Sigmoid colon (tissue), 4 donors: ENCODE data around the gene TUBB.

Experiments used
- POLR2AphosphoS5 ChIP-seq, 4 donors: sonication (generic); formaldehyde crosslinking; IDR thresholded peaks; one replicate each; pipeline ENCODE4 v1.6.1; 2017; ENCODE audit warnings: antibody characterized with exemption in 4 of 4
- TF ChIP-seq, protein P1 (sequence below), 4 experiments: fragments of 450-650 bp in 3 of 4; fragments of 200-600 bp in 1 of 4; IDR thresholded peaks; one replicate each; pipeline ENCODE4 v1.5.1; 2016 to 2019; ENCODE audit warnings: antibody characterized with exemption in 4 of 4, mild to moderate bottlenecking in 3 of 4, moderate library complexity in 2 of 4

DNA sequence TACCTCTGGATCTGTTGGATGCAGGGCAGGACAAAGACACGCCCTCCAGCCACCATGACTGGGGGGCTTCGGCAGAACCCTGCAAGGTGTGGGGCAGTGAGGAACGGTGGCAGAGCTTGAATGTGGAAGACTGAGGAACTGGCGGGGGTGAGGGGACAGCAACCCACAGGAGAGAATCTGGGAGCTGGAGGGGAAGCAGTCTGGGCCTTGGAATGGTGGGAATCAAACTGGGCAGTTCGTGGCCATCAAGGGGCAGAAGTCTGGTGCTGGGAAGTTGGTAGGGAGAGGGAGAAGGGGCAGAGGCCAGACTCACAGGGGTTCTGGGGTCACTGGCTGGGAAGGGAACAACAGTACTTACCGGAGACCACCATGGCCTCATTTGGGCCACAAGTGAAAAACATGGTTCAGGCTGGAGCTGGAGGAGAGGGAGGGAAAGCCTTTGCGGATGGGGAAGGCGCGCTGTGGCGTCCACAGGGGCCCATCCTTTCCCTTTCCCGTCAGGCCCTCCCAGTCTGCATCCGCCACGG lies 21.7 kb downstream of the TUBB start:
- TF ChIP-seq POLR2AphosphoS5 (IDR thresholded peaks at IDR 0.05), result no peak
- TF ChIP-seq, protein P1, sequence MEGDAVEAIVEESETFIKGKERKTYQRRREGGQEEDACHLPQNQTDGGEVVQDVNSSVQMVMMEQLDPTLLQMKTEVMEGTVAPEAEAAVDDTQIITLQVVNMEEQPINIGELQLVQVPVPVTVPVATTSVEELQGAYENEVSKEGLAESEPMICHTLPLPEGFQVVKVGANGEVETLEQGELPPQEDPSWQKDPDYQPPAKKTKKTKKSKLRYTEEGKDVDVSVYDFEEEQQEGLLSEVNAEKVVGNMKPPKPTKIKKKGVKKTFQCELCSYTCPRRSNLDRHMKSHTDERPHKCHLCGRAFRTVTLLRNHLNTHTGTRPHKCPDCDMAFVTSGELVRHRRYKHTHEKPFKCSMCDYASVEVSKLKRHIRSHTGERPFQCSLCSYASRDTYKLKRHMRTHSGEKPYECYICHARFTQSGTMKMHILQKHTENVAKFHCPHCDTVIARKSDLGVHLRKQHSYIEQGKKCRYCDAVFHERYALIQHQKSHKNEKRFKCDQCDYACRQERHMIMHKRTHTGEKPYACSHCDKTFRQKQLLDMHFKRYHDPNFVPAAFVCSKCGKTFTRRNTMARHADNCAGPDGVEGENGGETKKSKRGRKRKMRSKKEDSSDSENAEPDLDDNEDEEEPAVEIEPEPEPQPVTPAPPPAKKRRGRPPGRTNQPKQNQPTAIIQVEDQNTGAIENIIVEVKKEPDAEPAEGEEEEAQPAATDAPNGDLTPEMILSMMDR (IDR thresholded peaks at IDR 0.05), result no peak
